ENCODE data around the gene ADIPOR2. TPM values are rescaled to one million over a fixed set of nuclear protein-coding genes. Genes with fewer than 3 reads are reported as not detected.

ADIPOR2 gene
- total and polyA plus RNA-seq, 10 of the 15 experiments (the other 5 are each of a cell fraction or from before 2014, with no cell fraction given) = 8.6 to 65.0 (median 38.0) TPM

DNA sequence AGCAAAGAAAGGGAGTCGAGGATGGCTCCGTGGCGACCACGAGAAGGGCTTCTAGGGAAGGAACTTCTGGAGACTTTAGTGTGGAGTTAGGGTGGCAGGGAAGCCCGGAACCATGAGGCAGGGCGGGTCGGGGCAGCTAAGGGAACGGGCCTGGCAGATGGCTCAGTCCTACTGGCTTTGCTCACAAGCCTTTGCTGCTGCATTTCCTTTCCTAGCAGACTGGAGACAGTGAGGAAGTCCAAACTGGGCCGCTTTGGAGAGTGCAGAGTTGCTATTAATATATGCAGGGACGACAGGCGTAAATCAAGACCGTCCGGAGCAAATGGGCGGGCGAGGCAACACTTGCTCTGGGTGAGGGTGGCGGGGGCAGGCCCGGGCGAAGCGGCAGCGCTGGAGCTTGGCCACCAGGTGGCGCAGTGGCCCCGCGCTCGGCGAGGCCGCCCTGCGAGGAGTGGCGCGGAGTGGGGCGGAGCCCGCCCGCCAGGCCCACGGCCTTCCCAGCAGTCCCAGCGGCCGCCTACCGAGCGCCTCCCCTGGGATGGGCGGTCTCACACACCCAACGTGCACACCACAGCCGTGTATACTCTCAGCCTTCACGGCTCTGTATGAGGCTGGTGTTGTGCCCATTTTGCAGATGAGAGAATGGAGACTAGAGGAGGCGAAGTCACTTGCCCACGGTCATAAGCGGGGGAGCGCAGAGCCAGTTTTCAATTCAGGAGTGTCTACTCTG, 105.1 kb downstream of the ADIPOR2 start (continued):
- TF ChIP-seq CUX1 (IDR thresholded peaks at IDR 0.05; ENCODE audit: insufficient replicate concordance, low read depth, low read length) (no peak), SIX5 (IDR thresholded peaks at IDR 0.05; ENCODE audit: low read depth, low read length, severe bottlenecking) (peak; percentile 0), RAD51 (IDR thresholded peaks at IDR 0.05) (no peak), CHD4 (IDR thresholded peaks at IDR 0.05) (no peak), STAT1 (conservative IDR thresholded peaks at IDR 0.05) (no peak), ZBED1 (IDR thresholded peaks at IDR 0.05; ENCODE audit: borderline replicate concordance) (no peak), CREM (IDR thresholded peaks at IDR 0.05; ENCODE audit: low read depth) (no peak), E4F1 (IDR thresholded peaks at IDR 0.05; ENCODE audit: borderline replicate concordance, partially characterized antibody) (no peak), NR2F1 (conservative IDR thresholded peaks at IDR 0.05) (peak; percentile 44), RCOR1 (conservative IDR thresholded peaks at IDR 0.05; ENCODE audit: low read depth, low read length) (no peak; the same call in 1 of the 2 replicates), NFYB (IDR thresholded peaks at IDR 0.05; ENCODE audit: insufficient read depth, low read depth, low read length) (no peak), EGR1 (IDR thresholded peaks at IDR 0.05; ENCODE audit: borderline replicate concordance in 1 of 2, low read depth in 2 of 2, low read length in 2 of 2) (peak in 1 of 2 experiments; percentile 39; a peak in 1 of 3 replicates), MXI1 (IDR thresholded peaks at IDR 0.05; ENCODE audit: low read depth, low read length) (peak; percentile 79), JUNB (IDR thresholded peaks at IDR 0.05) (no peak), FOXM1 (IDR thresholded peaks at IDR 0.05; ENCODE audit: low read depth, low read length) (no peak), EED (IDR thresholded peaks at IDR 0.05; ENCODE audit: low read depth) (no peak), SMAD5 (IDR thresholded peaks at IDR 0.05; ENCODE audit: low read depth) (peak; percentile 74; the same call in 1 of the 2 replicates)
- TF ChIP-seq, protein P1, sequence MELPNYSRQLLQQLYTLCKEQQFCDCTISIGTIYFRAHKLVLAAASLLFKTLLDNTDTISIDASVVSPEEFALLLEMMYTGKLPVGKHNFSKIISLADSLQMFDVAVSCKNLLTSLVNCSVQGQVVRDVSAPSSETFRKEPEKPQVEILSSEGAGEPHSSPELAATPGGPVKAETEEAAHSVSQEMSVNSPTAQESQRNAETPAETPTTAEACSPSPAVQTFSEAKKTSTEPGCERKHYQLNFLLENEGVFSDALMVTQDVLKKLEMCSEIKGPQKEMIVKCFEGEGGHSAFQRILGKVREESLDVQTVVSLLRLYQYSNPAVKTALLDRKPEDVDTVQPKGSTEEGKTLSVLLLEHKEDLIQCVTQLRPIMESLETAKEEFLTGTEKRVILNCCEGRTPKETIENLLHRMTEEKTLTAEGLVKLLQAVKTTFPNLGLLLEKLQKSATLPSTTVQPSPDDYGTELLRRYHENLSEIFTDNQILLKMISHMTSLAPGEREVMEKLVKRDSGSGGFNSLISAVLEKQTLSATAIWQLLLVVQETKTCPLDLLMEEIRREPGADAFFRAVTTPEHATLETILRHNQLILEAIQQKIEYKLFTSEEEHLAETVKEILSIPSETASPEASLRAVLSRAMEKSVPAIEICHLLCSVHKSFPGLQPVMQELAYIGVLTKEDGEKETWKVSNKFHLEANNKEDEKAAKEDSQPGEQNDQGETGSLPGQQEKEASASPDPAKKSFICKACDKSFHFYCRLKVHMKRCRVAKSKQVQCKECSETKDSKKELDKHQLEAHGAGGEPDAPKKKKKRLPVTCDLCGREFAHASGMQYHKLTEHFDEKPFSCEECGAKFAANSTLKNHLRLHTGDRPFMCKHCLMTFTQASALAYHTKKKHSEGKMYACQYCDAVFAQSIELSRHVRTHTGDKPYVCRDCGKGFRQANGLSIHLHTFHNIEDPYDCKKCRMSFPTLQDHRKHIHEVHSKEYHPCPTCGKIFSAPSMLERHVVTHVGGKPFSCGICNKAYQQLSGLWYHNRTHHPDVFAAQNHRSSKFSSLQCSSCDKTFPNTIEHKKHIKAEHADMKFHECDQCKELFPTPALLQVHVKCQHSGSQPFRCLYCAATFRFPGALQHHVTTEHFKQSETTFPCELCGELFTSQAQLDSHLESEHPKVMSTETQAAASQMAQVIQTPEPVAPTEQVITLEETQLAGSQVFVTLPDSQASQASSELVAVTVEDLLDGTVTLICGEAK (IDR thresholded peaks at IDR 0.05; ENCODE audit: borderline replicate concordance) = no peak

All from GM12878 (cell line).